Spleen (tissue), 3 donors: ENCODE data around the gene RAB5B.

Source experiments
- POLR2A ChIP-seq, 3 donors: fragments of 450-650 bp; IDR thresholded peaks; one replicate each; pipeline ENCODE4 v1.5.1; 2017; ENCODE audit warnings: antibody characterized with exemption in 3 of 3, mild to moderate bottlenecking in 1 of 3
- POLR2AphosphoS5 ChIP-seq, 3 donors: sonication (generic); formaldehyde crosslinking; IDR thresholded peaks; one replicate each; pipeline ENCODE4 v1.5.1; 2017; ENCODE audit warnings: antibody characterized with exemption in 3 of 3

DNA sequence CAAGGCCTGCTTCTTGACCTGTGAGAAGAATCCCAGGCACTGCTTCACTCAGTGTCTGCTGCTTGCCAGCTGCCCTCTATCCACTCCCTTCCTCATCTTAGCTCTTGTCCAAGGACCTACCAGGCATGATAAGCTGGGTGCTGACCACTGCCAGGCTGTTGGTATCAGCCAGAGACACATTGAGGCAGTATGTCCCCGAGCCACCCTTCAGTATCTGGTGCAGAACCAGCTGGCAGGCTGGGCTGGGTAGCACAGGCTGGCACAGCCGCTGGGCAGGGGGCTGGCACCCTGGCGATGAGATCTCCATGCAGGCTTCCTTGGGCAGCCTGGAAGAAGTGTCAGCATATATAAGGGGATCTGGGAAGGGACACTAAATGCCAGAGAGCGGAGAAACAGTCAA, 18.5 kb upstream of the RAB5B start:
- TF ChIP-seq POLR2A (IDR thresholded peaks at IDR 0.05) (no peak), POLR2AphosphoS5 (IDR thresholded peaks at IDR 0.05) (peak; percentile 46 to 77 (median 54))
